Osteoblast (primary cell): Measurements from ENCODE around the gene EVI5. TPM values are rescaled to one million over a fixed set of nuclear protein-coding genes. Genes with fewer than 3 reads are reported as not detected.
A peak's percentile ranks its signal among the peaks of the same experiment; 100 is the strongest.
"Not testable (repeated sequence)": the region's sequence is repeated elsewhere in the genome, so short reads cannot be mapped to it uniquely, and the experiment has no call there.

ENCODE experiments used
- DNase-seq: peaks from one replicate; pipeline ENCODE4 v3.0.0; 2011; ENCODE audit warnings: low spot score, mixed read lengths; ENCODE audit not compliant: insufficient read length; ENCODE audit errors: missing footprints
- H2AFZ ChIP-seq: 2 replicates; pipeline ENCODE4 v1.6.0; 2011; ENCODE audit warnings: mild to moderate bottlenecking, low read length
- H3K27ac ChIP-seq: 2 replicates; pipeline ENCODE4 v1.5.1; 2011; ENCODE audit warnings: mild to moderate bottlenecking, low read depth, low read length, moderate library complexity
- H3K27me3 ChIP-seq: 2 replicates; pipeline ENCODE4 v1.6.0; 2012; ENCODE audit warnings: mild to moderate bottlenecking, control low read depth, inconsistent platforms, low read length, moderate library complexity; ENCODE audit not compliant: insufficient read depth
- H3K36me3 ChIP-seq: 2 replicates; pipeline ENCODE4 v1.5.1; 2011; ENCODE audit warnings: mild to moderate bottlenecking, low read length, control low read depth, moderate library complexity; ENCODE audit not compliant: insufficient read depth
- H3K4me1 ChIP-seq: 2 replicates; pipeline ENCODE4 v1.5.1; 2011; ENCODE audit warnings: mild to moderate bottlenecking, low read length, control low read depth, moderate library complexity; ENCODE audit not compliant: insufficient read depth
- H3K4me2 ChIP-seq: 2 replicates; pipeline ENCODE4 v1.6.0; 2011; ENCODE audit warnings: mild to moderate bottlenecking, low read length; ENCODE audit not compliant: insufficient read depth
- H3K4me3 ChIP-seq: fragments of 200-600 bp; sonication (generic); 3 replicates; pipeline ENCODE4 v1.5.1; 2012; ENCODE audit warnings: mild to moderate bottlenecking, low read length, inconsistent platforms; ENCODE audit not compliant: insufficient read depth
- H3K79me2 ChIP-seq: 2 replicates; pipeline ENCODE4 v1.6.0; 2012; ENCODE audit warnings: mild to moderate bottlenecking, low read length, control low read depth, inconsistent platforms; ENCODE audit not compliant: insufficient read depth
- H3K9me3 ChIP-seq: 2 replicates; pipeline ENCODE4 v1.5.1; 2011; ENCODE audit warnings: low read depth, low read length, control low read depth
- H4K20me1 ChIP-seq: 2 replicates; pipeline ENCODE4 v1.6.0; 2012; ENCODE audit warnings: mild to moderate bottlenecking, low read length, control low read depth; ENCODE audit not compliant: insufficient read depth
- total RNA-seq: library from RNA; depleted of rRNA; stranded (reverse); fragments of >200 nt; gene quantifications from 2 replicates; pipeline ENCODE4 v1.2.3, GENCODE V29; 2012
- TF ChIP-seq, protein P1 (sequence below): IDR thresholded peaks from 2 replicates; pipeline ENCODE4 v1.5.1; 2011; ENCODE audit warnings: mild to moderate bottlenecking, low read depth, low read length, moderate library complexity; ENCODE audit errors: extremely low read depth

Gene EVI5
- total RNA-seq, 1 donor: 51.8 TPM

GRCh38 chr1:92786111-92786901, 1.4 kb upstream of the EVI5 start:
- Histone ChIP-seq H3K4me3 (peak overlapping the region; percentile 99), H3K79me2 (peaks cover 24% of the 10 kb centered on the region), H3K4me1 (peaks cover 3% of the 10 kb centered on the region), H3K27ac (no peak overlapping the region), H3K9me3 (no peaks in the 10 kb centered on the region), H3K27me3 (peaks cover 12% of the 10 kb centered on the region), H2AFZ (no peak overlapping the region), H4K20me1 (peaks cover 14% of the 10 kb centered on the region), H3K4me2 (peak overlapping the region; percentile 99), H3K36me3 (no peaks in the 10 kb centered on the region)
- DNase-seq: no peak
- TF ChIP-seq, protein P1, sequence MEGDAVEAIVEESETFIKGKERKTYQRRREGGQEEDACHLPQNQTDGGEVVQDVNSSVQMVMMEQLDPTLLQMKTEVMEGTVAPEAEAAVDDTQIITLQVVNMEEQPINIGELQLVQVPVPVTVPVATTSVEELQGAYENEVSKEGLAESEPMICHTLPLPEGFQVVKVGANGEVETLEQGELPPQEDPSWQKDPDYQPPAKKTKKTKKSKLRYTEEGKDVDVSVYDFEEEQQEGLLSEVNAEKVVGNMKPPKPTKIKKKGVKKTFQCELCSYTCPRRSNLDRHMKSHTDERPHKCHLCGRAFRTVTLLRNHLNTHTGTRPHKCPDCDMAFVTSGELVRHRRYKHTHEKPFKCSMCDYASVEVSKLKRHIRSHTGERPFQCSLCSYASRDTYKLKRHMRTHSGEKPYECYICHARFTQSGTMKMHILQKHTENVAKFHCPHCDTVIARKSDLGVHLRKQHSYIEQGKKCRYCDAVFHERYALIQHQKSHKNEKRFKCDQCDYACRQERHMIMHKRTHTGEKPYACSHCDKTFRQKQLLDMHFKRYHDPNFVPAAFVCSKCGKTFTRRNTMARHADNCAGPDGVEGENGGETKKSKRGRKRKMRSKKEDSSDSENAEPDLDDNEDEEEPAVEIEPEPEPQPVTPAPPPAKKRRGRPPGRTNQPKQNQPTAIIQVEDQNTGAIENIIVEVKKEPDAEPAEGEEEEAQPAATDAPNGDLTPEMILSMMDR: no peak

DNA sequence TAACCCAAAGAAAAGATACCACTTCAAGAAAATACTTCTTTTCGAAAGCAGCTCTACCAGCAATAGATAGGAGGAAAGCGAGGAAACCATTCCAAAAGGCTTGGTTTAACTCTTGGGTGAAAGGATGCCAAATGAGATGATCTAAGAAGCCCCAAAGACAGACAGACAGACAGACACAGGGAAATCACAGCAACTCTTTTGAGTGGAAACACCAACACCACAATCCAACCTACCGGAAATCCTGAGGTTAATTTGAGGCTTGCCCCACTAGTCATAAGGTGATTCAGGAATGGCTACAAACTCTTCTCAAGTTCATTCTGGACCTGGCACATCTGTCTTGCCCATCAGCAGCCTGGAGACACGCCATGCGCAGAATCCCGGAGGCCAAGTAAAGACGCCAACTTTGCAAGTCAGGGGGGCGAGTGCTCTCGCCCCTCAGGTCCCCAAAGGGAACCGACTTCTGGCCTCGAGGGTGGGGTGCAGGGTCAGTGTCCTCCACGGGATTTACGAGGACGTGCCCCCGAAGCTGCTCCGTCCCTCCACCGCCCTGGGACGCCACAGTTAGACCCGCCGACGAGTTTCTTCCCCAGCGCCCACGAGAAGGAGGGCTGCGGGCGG, 778 bp downstream of the EVI5 start:
- H3K4me1 ChIP-seq: peaks cover 3% of the 10 kb centered on the region
- H3K27ac ChIP-seq: peak overlapping the region; percentile 95
- H3K4me2 ChIP-seq: peak overlapping the region; percentile 99
- peaks cover 26% of the 10 kb centered on the region for H4K20me1 ChIP-seq
- H3K27me3 ChIP-seq: peaks cover 6% of the 10 kb centered on the region
- TF ChIP-seq, protein P1: no peak
- peak overlapping the region; percentile 99 for H3K4me3 ChIP-seq
- no peaks in the 10 kb centered on the region for H3K9me3 ChIP-seq
- H3K36me3 ChIP-seq: no peaks in the 10 kb centered on the region
- H3K79me2 ChIP-seq: peaks cover 44% of the 10 kb centered on the region
- DNase-seq: peak; percentile 88
- peak overlapping the region; percentile 97 for H2AFZ ChIP-seq

DNA sequence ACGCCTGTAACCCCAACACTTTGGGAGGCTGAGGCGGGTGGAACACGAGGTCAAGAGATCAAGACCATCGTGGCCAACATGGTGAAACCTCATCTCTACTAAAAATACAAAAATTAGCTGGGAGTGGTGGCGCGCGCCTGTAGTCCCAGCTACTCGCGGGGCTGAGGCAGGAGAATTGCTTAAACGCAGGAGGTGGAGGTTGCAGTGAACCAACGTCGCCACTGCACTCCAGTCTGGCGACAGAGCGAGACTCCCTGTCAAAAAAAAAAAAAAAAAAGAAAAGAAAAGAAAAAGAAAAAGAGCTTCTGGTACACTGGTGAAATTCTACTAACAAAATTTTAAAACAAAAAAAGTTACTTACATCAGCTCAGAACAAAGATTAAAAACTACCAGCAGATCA, 1.4 kb downstream of the EVI5 start:
- Histone ChIP-seq H3K4me3 (peak overlapping the region; percentile 99), H4K20me1 (peaks cover 32% of the 10 kb centered on the region), H3K27ac (peak overlapping the region; percentile 95), H3K4me2 (peak overlapping the region; percentile 99), H3K79me2 (peaks cover 50% of the 10 kb centered on the region)
- DNase-seq, H2AFZ ChIP-seq, H3K4me1 ChIP-seq, H3K36me3 ChIP-seq, H3K9me3 ChIP-seq, H3K27me3 ChIP-seq: not testable (repeated sequence)

DNA sequence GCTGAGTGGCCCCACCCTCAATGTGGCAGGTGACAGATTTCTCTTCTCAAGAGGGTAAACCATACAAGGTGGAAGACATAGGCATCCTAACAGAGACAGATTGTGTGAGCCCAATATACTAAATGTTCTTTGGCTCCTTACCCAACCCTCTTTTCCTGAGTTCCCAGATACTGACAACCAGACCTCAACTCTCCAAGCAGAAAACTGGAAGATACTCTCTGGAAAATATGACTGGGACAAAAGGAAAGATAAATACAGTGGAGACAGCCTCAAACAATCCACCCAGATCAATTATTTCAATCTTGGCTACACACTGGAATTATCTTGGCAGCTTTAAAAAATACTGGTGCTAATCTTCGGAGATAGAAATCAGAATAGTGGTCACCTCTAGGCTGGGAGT, 6.5 kb downstream of the EVI5 start:
- H3K4me1 ChIP-seq: no peaks in the 10 kb centered on the region
- H3K27me3 ChIP-seq: no peaks in the 10 kb centered on the region
- H3K27ac ChIP-seq: no peak overlapping the region
- peaks cover 44% of the 10 kb centered on the region for H4K20me1 ChIP-seq
- no peak overlapping the region for H3K4me3 ChIP-seq
- no peaks in the 10 kb centered on the region for H3K36me3 ChIP-seq
- peaks cover 80% of the 10 kb centered on the region for H3K79me2 ChIP-seq
- H3K9me3 ChIP-seq: no peaks in the 10 kb centered on the region
- no peak for DNase-seq
- no peak overlapping the region for H2AFZ ChIP-seq
- H3K4me2 ChIP-seq: no peak overlapping the region
- TF ChIP-seq, protein P1: no peak
